ENCODE data around the gene AARS2.

DNA sequence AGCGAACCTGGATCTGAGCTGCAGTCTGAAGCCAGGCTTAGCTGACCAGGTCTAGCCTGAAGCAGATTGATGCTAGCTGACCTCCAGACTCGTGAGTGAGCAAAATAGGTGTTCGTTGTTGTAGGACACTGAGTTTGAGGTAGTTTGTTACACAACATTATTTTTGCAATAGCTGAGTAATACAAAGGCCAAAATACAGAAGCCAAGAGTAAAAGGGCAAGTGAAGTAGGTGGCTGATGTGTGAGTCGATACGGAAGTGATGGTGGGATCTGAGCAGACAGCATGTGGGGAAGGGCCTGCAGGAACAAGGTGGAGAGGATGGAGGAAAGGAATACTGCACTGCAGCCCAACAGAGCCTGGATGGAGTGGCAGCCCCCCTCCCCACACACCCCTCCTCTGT lies 20.8 kb upstream of the AARS2 start:
- TF ChIP-seq POLR2A (IDR thresholded peaks at IDR 0.05), result no peak
- TF ChIP-seq, protein P1, sequence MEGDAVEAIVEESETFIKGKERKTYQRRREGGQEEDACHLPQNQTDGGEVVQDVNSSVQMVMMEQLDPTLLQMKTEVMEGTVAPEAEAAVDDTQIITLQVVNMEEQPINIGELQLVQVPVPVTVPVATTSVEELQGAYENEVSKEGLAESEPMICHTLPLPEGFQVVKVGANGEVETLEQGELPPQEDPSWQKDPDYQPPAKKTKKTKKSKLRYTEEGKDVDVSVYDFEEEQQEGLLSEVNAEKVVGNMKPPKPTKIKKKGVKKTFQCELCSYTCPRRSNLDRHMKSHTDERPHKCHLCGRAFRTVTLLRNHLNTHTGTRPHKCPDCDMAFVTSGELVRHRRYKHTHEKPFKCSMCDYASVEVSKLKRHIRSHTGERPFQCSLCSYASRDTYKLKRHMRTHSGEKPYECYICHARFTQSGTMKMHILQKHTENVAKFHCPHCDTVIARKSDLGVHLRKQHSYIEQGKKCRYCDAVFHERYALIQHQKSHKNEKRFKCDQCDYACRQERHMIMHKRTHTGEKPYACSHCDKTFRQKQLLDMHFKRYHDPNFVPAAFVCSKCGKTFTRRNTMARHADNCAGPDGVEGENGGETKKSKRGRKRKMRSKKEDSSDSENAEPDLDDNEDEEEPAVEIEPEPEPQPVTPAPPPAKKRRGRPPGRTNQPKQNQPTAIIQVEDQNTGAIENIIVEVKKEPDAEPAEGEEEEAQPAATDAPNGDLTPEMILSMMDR (IDR thresholded peaks at IDR 0.05), result no peak

Measured in body of pancreas (tissue), 4 donors.